ENCODE results near the gene HOXA3. TPM values are rescaled to one million over a fixed set of nuclear protein-coding genes. Genes with fewer than 3 reads are reported as not detected.

The HOXA3 gene
- total RNA-seq, 3 donors from 2014 or later (not counting 1 experiment from before 2014, with no cell fraction given), result 0.32 to 0.78 (median 0.35) TPM

GRCh38 chr7:27194002-27194352 lies 41.6 kb upstream of the HOXA3 start:
- H3K9me3 ChIP-seq (ENCODE audit: control insufficient read depth, insufficient read depth, low read length), result no peaks in the 10 kb centered on the region
- 25% methylated on average over 1 of the region's 2 CpGs for WGBS (ENCODE audit: insufficient coverage)

GRCh38 chr7:27193335-27194001 lies 41.1 kb upstream of the HOXA3 start:
- H3K9me3 ChIP-seq (ENCODE audit: control insufficient read depth, insufficient read depth, low read length), result no peaks in the 10 kb centered on the region
- no peak for ATAC-seq
- Mint-ChIP-seq H3K4me3 (peak overlapping the region; percentile 81), H3K36me3 (no peaks in the 10 kb centered on the region), H3K9me3 (no peaks in the 10 kb centered on the region), H3K27me3 (ENCODE audit: low read depth in 2 of 2) (peaks cover 79 to 90% of the 10 kb centered on the region in 2 donors), H3K4me1 (peaks cover 26 to 37% of the 10 kb centered on the region in 2 donors), H3K27ac (no peak overlapping the region)
- WGBS (ENCODE audit: insufficient coverage), result 15% methylated on average over 27 of the region's 29 CpGs
- intact Hi-C loops (cut with micrococcal nuclease), result no loop called here
- no peaks in the 10 kb centered on the region for H3K36me3 ChIP-seq (ENCODE audit: control insufficient read depth, insufficient read depth, low read length)
- peaks cover 93% of the 10 kb centered on the region for H3K27me3 ChIP-seq (ENCODE audit: control insufficient read depth, insufficient read depth, low read length)
- H3K4me1 ChIP-seq (ENCODE audit: control insufficient read depth, insufficient read depth, low read length), result peaks cover 33% of the 10 kb centered on the region
- H3K27ac ChIP-seq (ENCODE audit: low read length), result no peak overlapping the region
- H3K4me3 ChIP-seq (ENCODE audit: low read length), result no peak overlapping the region
- no peak for TF ChIP-seq CTCF (IDR thresholded peaks at IDR 0.05)
- DNase-seq, result peak in 1 of 2 donors; percentile 11

More at GRCh38 chr7:27194002-27194352, 41.6 kb upstream of the HOXA3 start:
- Histone ChIP-seq H3K27ac (ENCODE audit: low read length) (no peak overlapping the region), H3K4me1 (ENCODE audit: control insufficient read depth, insufficient read depth, low read length) (peaks cover 31% of the 10 kb centered on the region), H3K4me3 (ENCODE audit: low read length) (no peak overlapping the region), H3K27me3 (ENCODE audit: control insufficient read depth, insufficient read depth, low read length) (peaks cover 93% of the 10 kb centered on the region), H3K36me3 (ENCODE audit: control insufficient read depth, insufficient read depth, low read length) (no peaks in the 10 kb centered on the region)
- Mint-ChIP-seq H3K27ac (no peak overlapping the region), H3K9me3 (no peaks in the 10 kb centered on the region), H3K36me3 (no peaks in the 10 kb centered on the region), H3K4me1 (peaks cover 25 to 33% of the 10 kb centered on the region in 2 donors), H3K27me3 (ENCODE audit: low read depth in 2 of 2) (peaks cover 78 to 90% of the 10 kb centered on the region in 2 donors), H3K4me3 (peak overlapping the region; percentile 81)
- intact Hi-C loops (cut with micrococcal nuclease), result no loop called here
- no peak for TF ChIP-seq CTCF (IDR thresholded peaks at IDR 0.05)
- ATAC-seq, result no peak
- DNase-seq, result no peak

GRCh38 chr7:27192546-27193334 lies 40.4 kb upstream of the HOXA3 start:
- intact Hi-C loops (cut with micrococcal nuclease), result no loop called here
- no peak overlapping the region for H3K4me3 ChIP-seq (ENCODE audit: low read length)
- Mint-ChIP-seq H3K27me3 (ENCODE audit: low read depth in 2 of 2) (peaks cover 79 to 90% of the 10 kb centered on the region in 2 donors), H3K9me3 (no peaks in the 10 kb centered on the region), H3K27ac (no peak overlapping the region), H3K36me3 (no peaks in the 10 kb centered on the region), H3K4me3 (peak overlapping the region; percentile 81), H3K4me1 (peaks cover 33 to 41% of the 10 kb centered on the region in 2 donors)
- peaks cover 40% of the 10 kb centered on the region for H3K4me1 ChIP-seq (ENCODE audit: control insufficient read depth, insufficient read depth, low read length)
- ATAC-seq, result peak; percentile 59 to 76 (median 70)
- peak; percentile 22 to 53 for DNase-seq
- 3% methylated on average over 78 of the region's 78 CpGs for WGBS (ENCODE audit: insufficient coverage)
- no peak overlapping the region for H3K27ac ChIP-seq (ENCODE audit: low read length)
- TF ChIP-seq CTCF (IDR thresholded peaks at IDR 0.05), result no peak
- peaks cover 93% of the 10 kb centered on the region for H3K27me3 ChIP-seq (ENCODE audit: control insufficient read depth, insufficient read depth, low read length)
- no peaks in the 10 kb centered on the region for H3K36me3 ChIP-seq (ENCODE audit: control insufficient read depth, insufficient read depth, low read length)
- no peaks in the 10 kb centered on the region for H3K9me3 ChIP-seq (ENCODE audit: control insufficient read depth, insufficient read depth, low read length)
